ENCODE data around the gene SLC12A3.

SLC12A3 gene

DNA sequence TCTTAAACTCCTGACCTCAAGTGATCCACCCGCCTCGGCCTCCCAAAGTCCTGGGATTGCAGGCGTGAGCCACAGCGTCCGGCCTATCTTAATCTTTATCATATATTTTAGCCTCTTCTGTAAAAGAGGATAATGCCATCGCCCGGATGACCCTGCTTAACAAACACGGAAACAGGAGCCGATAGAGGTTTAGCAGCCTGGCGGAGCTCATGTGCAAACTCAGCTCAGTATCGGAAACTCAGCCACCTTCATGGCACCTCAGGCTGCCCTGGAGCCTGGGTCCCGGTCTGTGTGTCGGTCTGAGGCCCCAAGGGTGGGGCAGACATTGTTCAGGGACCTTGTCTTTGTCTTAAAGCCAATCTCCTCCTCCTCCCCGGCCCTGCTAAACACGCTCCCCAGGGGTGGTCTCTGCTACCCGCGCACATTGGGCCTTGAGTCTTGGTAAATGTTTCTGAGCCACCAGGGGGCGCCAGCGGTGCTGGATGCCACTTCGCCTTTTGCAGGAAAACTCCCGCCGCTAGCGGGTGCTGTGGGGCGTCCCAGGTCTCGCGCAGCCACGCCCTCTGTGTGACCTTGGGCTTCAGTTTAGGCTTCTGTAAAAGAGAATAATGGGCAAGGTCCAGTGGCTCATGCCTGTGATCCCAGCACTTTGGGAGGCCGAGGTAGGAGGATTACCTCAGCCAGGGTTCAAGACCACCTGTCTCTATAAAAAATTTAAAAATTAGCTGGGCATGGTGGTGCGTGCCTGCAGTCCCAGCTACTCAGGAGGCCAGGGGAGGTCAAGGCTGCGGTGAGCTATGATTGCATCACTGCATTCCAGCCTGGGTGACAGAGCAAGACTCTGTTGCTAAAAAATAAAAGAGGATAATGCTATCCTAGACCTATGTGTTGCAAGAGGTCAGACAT is 99.5 kb downstream of the SLC12A3 start:
- Histone ChIP-seq H3K27ac (ENCODE audit: low read depth in 2 of 2, low read length in 2 of 2) (peak overlapping the region in 1 of 2 donors; percentile 16), H3K4me3 (ENCODE audit: low read length in 2 of 2) (no peak overlapping the region), H3K4me1 (ENCODE audit: control insufficient read depth in 2 of 2, insufficient read depth in 2 of 2, low read length in 2 of 2) (peaks cover 4 to 6% of the 10 kb centered on the region in 2 donors), H3K27me3 (ENCODE audit: control insufficient read depth in 2 of 2, insufficient read depth in 2 of 2, low read length in 2 of 2) (no peaks in the 10 kb centered on the region), H3K9me3 (ENCODE audit: control insufficient read depth in 2 of 2, low read length in 2 of 2) (no peaks in the 10 kb centered on the region), H3K36me3 (ENCODE audit: control insufficient read depth in 2 of 2, insufficient read depth in 2 of 2, low read length in 2 of 2) (no peaks in the 10 kb centered on the region), H3K9ac (ENCODE audit: low read depth in 1 of 2, low read length in 2 of 2) (no peak overlapping the region)
